ENCODE data around the gene IL22RA1.

The IL22RA1 gene

DNA sequence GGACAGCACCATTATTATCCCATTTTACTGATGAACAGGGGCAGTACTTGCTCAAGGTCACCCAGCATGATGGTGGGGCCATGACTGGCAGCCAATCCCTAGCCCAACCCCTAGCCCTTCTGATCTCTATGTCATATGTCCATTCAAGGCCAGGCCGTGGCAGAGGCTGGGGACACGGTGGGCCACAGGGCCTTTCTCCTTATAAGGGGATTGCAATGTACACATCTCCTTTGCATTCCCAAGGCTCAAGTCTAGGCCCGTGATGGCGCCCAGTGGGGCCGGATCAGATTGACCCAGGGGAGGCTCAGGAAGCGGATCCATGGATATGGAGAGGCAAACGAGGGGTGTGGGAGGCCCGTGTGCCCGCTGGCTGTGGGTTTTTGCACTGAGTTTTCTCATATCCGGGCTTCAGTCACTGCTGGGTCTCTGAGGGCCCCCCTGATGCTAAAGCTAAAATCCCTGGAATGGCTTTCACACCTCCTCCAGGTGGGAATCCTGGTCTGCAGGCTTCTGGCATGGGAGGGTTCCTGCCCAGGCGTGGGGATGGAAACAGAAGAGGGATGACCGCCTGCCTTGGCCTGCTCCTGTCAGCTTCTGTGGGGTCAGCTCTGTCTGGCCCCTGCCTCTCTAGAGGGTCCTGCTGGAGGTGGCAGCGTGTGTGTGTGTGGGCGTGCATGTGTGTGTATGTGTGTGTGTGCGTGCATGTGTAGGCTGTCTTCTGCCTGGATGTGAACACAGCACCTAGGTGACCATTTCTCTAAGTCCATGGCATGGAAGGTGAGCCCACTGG, 33.1 kb downstream of the IL22RA1 start:
- Mint-ChIP-seq H3K36me3 (no peaks in the 10 kb centered on the region), H3K27me3 (peaks cover 58% of the 10 kb centered on the region), H3K4me3 (no peak overlapping the region), H3K27ac (no peak overlapping the region), H3K4me1 (peaks cover 7% of the 10 kb centered on the region), H3K9me3 (no peaks in the 10 kb centered on the region)
- CTCF ChIA-PET = interaction anchor here (2.9 kb wide), 1 partner anchor 39 kb away, joined by 15 read pairs; no protein-coding TSS in a partner anchor
- no peak for DNase-seq

GRCh38 chr1:24109166-24109483, 33.8 kb downstream of the IL22RA1 start:
- Mint-ChIP-seq H3K4me1 (peaks cover 7% of the 10 kb centered on the region), H3K27me3 (peaks cover 50% of the 10 kb centered on the region), H3K36me3 (no peaks in the 10 kb centered on the region), H3K4me3 (no peak overlapping the region), H3K27ac (no peak overlapping the region), H3K9me3 (no peaks in the 10 kb centered on the region)
- DNase-seq = no peak
- CTCF ChIA-PET = no interaction called here

DNA sequence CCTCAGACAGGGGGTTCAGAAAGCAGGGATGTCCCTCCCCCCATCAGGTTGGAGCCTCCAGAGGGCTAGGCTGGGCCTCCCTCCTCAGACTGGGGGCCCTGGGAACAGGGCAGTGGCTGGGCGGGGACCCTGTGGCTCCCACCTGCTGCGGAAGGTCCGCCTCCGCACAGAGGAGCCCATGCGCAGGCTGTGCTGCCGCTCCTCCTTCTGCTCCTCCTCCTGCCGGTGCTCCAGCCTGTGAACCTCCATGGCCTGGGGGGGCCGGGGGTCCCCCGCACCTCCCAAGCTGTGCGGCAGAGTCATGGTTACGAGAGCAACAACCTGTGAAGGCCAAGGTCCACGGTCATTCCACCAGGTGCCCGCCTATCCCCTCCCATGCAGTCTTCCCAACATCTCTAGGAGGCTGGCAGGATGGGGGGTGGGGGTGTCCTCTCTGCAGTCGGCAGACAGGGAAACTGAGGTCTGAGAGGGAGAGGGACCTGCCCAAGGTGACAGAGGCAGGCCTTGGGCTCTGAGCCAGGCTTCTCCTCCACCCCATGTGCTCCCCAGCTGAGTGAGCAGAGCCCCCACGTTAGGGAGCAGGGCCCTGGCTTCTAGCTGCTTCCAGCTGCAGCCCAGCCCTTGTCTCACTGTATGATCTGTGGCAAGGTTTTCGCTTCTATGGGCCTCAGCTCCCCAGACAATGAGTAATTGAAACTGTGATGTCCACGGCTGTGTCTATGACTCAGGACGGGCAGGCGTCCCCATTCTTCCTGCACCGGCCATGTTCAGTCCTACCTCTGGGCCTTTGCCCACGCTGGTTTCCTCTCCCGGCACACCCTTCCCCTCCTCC, 34.4 kb downstream of the IL22RA1 start:
- Mint-ChIP-seq H3K4me3 (no peak overlapping the region), H3K9me3 (no peaks in the 10 kb centered on the region), H3K36me3 (no peaks in the 10 kb centered on the region), H3K4me1 (peaks cover 7% of the 10 kb centered on the region), H3K27ac (no peak overlapping the region), H3K27me3 (peaks cover 44% of the 10 kb centered on the region)
- DNase-seq = no peak
- CTCF ChIA-PET = interaction anchor here (1.0 kb wide), 1 partner anchor 299 kb away, joined by 3 read pairs; no protein-coding TSS in a partner anchor

GRCh38 chr1:24107462-24108138, 35.3 kb downstream of the IL22RA1 start:
- Mint-ChIP-seq H3K4me1 (peaks cover 7% of the 10 kb centered on the region), H3K27ac (no peak overlapping the region), H3K4me3 (no peak overlapping the region), H3K9me3 (no peaks in the 10 kb centered on the region), H3K27me3 (peaks cover 35% of the 10 kb centered on the region), H3K36me3 (no peaks in the 10 kb centered on the region)
- DNase-seq = no peak
- CTCF ChIA-PET = interaction anchor here (1.0 kb wide), 1 partner anchor 298 kb away, joined by 3 read pairs; no protein-coding TSS in a partner anchor

GRCh38 chr1:24105368-24106160, 37.4 kb downstream of the IL22RA1 start:
- Mint-ChIP-seq H3K4me1 (no peaks in the 10 kb centered on the region), H3K36me3 (no peaks in the 10 kb centered on the region), H3K9me3 (no peaks in the 10 kb centered on the region), H3K4me3 (no peak overlapping the region), H3K27me3 (peaks cover 14% of the 10 kb centered on the region), H3K27ac (no peak overlapping the region)
- DNase-seq = no peak
- CTCF ChIA-PET = interaction anchor here (1.6 kb wide), 1 partner anchor 279 kb away, joined by 3 read pairs; no protein-coding TSS in a partner anchor

- H3K4me3 Mint-ChIP-seq = no peak overlapping the region
- CTCF ChIA-PET = interaction anchor here (1.6 kb wide), 1 partner anchor 280 kb away, joined by 3 read pairs; no protein-coding TSS in a partner anchor
- H3K4me1 Mint-ChIP-seq = no peaks in the 10 kb centered on the region
- H3K27ac Mint-ChIP-seq = no peak overlapping the region
- no peak for DNase-seq
- no peaks in the 10 kb centered on the region for H3K9me3 Mint-ChIP-seq
- H3K36me3 Mint-ChIP-seq = no peaks in the 10 kb centered on the region
- peaks cover 7% of the 10 kb centered on the region for H3K27me3 Mint-ChIP-seq
Observed at GRCh38 chr1:24104854-24105253, 38.1 kb downstream of the IL22RA1 start.

GRCh38 chr1:24103879-24104278, 39.1 kb downstream of the IL22RA1 start:
- Mint-ChIP-seq H3K9me3 (no peaks in the 10 kb centered on the region), H3K27me3 (peaks cover 4% of the 10 kb centered on the region), H3K36me3 (no peaks in the 10 kb centered on the region), H3K4me1 (no peaks in the 10 kb centered on the region), H3K4me3 (no peak overlapping the region), H3K27ac (no peak overlapping the region)
- CTCF ChIA-PET = no interaction called here
- no peak for DNase-seq

DNA sequence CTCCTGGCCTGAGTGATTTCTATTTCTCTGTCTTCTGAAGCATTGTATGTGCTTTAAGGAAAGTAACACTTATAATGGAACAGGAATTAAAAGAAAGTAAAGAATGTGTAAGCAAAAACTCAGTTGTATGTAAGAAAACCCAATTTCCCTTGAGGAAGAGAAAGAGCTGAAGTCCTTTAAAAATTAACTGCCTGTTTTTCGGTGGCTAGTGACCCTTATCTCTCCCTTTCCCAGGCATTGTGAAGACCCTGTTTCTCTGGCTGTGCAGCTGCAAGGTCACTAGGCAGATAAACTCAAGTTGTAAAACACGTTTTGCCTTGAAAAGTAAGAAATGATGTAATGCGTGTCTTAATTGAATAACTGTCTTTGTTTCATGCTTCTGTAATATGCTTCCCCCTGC, 39.5 kb downstream of the IL22RA1 start:
- DNase-seq = no peak
- H3K36me3 Mint-ChIP-seq = no peaks in the 10 kb centered on the region
- CTCF ChIA-PET = no interaction called here
- H3K4me3 Mint-ChIP-seq = no peak overlapping the region
- peaks cover 4% of the 10 kb centered on the region for H3K27me3 Mint-ChIP-seq
- H3K27ac Mint-ChIP-seq = no peak overlapping the region
- H3K9me3 Mint-ChIP-seq = no peaks in the 10 kb centered on the region
- H3K4me1 Mint-ChIP-seq = no peaks in the 10 kb centered on the region

DNA sequence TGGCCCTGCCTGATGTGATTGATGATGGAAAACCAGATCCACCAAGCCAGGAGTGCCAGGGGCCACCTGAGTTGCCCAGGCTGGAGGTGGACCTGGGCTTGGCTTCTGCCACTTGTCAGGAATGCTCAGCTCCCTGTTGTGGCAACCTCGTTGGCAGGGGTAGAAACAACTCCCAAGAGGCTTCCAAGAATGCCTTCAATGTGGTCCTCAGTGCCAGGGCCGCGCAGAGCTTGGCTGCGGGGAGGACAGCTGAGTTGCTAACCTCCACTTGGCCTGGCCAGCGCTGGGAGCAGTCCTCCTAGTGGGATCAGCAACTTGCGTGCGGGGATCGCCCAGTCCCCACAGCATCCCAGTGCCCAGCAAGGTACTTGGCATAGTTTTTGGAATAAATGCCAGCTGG, 40.0 kb downstream of the IL22RA1 start:
- Mint-ChIP-seq H3K27me3 (peaks cover 5% of the 10 kb centered on the region), H3K9me3 (no peaks in the 10 kb centered on the region), H3K27ac (no peak overlapping the region), H3K36me3 (no peaks in the 10 kb centered on the region), H3K4me1 (no peaks in the 10 kb centered on the region), H3K4me3 (no peak overlapping the region)
- CTCF ChIA-PET = no interaction called here
- no peak for DNase-seq

- Mint-ChIP-seq H3K4me3 (no peak overlapping the region), H3K4me1 (no peaks in the 10 kb centered on the region), H3K36me3 (no peaks in the 10 kb centered on the region), H3K9me3 (no peaks in the 10 kb centered on the region), H3K27ac (no peak overlapping the region), H3K27me3 (peaks cover 9% of the 10 kb centered on the region)
- CTCF ChIA-PET = no interaction called here
- no peak for DNase-seq
Observed at GRCh38 chr1:24101796-24102586, 40.9 kb downstream of the IL22RA1 start.

DNA sequence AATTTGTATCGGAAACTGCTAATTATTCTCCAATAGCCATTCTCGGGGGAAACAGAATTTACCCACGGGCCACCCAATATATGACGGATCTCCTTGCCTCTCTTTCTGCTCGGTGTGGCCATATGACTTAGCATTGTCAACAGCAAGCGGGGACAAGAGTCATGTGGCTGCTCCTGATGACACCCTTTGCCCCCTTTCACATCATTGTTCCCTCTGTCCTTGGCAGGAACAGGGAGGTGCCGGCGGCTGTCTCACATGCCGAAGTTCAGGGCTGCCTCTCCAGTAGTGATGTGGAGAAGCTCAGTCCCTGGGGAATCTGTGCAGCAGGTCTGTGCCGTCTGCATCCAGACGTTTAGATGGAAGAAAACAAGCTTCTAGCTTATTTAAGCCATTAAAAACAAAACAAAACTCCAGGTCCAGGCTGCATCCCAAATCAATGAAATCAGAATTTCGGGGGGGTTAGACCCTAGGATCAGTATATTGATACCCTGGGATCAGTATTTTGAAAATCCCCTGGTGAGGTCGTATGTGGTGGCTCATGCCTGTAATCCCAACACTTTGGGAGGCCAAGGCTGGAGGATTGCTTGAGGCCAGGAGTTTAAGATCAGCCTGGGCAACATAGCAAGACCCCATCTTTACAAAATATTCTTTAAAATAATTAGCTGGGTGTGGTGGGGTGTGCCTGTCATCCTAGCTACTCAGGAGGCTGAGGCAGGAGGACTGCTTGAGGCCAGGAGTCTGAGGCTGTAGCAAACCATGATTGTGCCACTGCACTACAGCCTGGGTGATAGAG, 41.8 kb downstream of the IL22RA1 start:
- DNase-seq = no peak
- CTCF ChIA-PET = no interaction called here
- no peak overlapping the region for H3K27ac Mint-ChIP-seq
- no peaks in the 10 kb centered on the region for H3K4me1 Mint-ChIP-seq
- H3K36me3 Mint-ChIP-seq = no peaks in the 10 kb centered on the region
- H3K4me3 Mint-ChIP-seq = no peak overlapping the region
- peaks cover 13% of the 10 kb centered on the region for H3K27me3 Mint-ChIP-seq
- no peaks in the 10 kb centered on the region for H3K9me3 Mint-ChIP-seq

GRCh38 chr1:24098943-24099638, 43.8 kb downstream of the IL22RA1 start:
- Mint-ChIP-seq H3K27me3 (peaks cover 16% of the 10 kb centered on the region), H3K36me3 (no peaks in the 10 kb centered on the region), H3K27ac (no peak overlapping the region), H3K4me1 (no peaks in the 10 kb centered on the region), H3K4me3 (no peak overlapping the region), H3K9me3 (no peaks in the 10 kb centered on the region)
- CTCF ChIA-PET = no interaction called here
- DNase-seq = no peak

All from activated naive CD4-positive, alpha-beta T cell treated with anti-CD3 and anti-CD28 coated beads, Interleukin-2, amount 10 ng/mL, durations not matched to agents 7 days and 5 days (primary cell).